Measurements from ENCODE around the gene ATP6AP2.

ATP6AP2 gene

DNA sequence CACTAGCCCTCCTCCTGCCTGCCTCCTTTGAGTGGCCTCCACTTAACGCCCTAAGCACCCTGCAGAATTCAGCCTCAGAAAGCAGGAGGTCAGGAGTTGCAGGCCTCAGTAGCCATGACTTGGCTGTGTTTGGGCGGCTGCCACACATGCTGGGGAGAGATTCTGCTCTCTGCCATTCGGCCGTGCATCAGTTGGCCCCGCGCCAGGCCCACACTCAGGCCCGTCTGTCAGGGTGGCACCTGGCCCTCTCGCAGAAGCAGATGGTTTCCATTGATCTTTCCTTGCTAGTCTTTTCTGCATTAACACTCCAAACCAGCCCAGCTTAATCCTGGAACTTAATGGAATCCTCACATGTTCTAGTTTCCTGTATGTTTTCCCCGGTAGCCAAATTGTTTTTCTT, 30.7 kb upstream of the ATP6AP2 start:
- Histone ChIP-seq H3K9me3 (ENCODE audit: control insufficient read depth, insufficient read depth, low read length) (no peaks in the 10 kb centered on the region), H3K4me3 (ENCODE audit: low read length) (no peak overlapping the region), H3K4me1 (ENCODE audit: control insufficient read depth, low read length) (no peaks in the 10 kb centered on the region), H3K9me2 (replicated peaks; ENCODE audit: control insufficient read depth, low read length) (no peaks in the 10 kb centered on the region), H3K36me3 (ENCODE audit: control insufficient read depth, low read length) (no peaks in the 10 kb centered on the region), H3K27me3 (ENCODE audit: control insufficient read depth, low read length) (no peaks in the 10 kb centered on the region), H3F3A (ENCODE audit: control insufficient read depth, insufficient read depth) (no peaks in the 10 kb centered on the region), H3K4me2 (ENCODE audit: low read length) (no peak overlapping the region), H4K20me1 (ENCODE audit: control insufficient read depth, insufficient read depth, low read depth, low read length) (no peaks in the 10 kb centered on the region), H3K79me2 (ENCODE audit: control insufficient read depth, low read length) (no peaks in the 10 kb centered on the region), H3K27ac (ENCODE audit: low read depth, low read length) (no peak overlapping the region)
- TF ChIP-seq EZH2phosphoT487 (IDR thresholded peaks at IDR 0.05; ENCODE audit: borderline replicate concordance, low read length), result no peak
- no peak for TF ChIP-seq CTCF (IDR thresholded peaks at IDR 0.05; ENCODE audit: low read depth, low read length, poor library complexity, severe bottlenecking)

- Histone ChIP-seq H3K36me3 (ENCODE audit: control insufficient read depth, low read length) (no peaks in the 10 kb centered on the region), H3K9me3 (ENCODE audit: control insufficient read depth, insufficient read depth, low read length) (no peaks in the 10 kb centered on the region), H3K27me3 (ENCODE audit: control insufficient read depth, low read length) (no peaks in the 10 kb centered on the region), H3K79me2 (ENCODE audit: control insufficient read depth, low read length) (no peaks in the 10 kb centered on the region), H3F3A (ENCODE audit: control insufficient read depth, insufficient read depth) (no peaks in the 10 kb centered on the region), H4K20me1 (ENCODE audit: control insufficient read depth, insufficient read depth, low read depth, low read length) (no peaks in the 10 kb centered on the region), H3K4me3 (ENCODE audit: low read length) (no peak overlapping the region), H3K4me1 (ENCODE audit: control insufficient read depth, low read length) (no peaks in the 10 kb centered on the region), H3K9me2 (replicated peaks; ENCODE audit: control insufficient read depth, low read length) (no peaks in the 10 kb centered on the region), H3K4me2 (ENCODE audit: low read length) (no peak overlapping the region), H3K27ac (ENCODE audit: low read depth, low read length) (no peak overlapping the region)
- TF ChIP-seq EZH2phosphoT487 (IDR thresholded peaks at IDR 0.05; ENCODE audit: borderline replicate concordance, low read length) (no peak), CTCF (IDR thresholded peaks at IDR 0.05; ENCODE audit: low read depth, low read length, poor library complexity, severe bottlenecking) (no peak)
These were observed 28.0 kb upstream of the ATP6AP2 start for GRCh38 chrX:40552768-40553167.

DNA sequence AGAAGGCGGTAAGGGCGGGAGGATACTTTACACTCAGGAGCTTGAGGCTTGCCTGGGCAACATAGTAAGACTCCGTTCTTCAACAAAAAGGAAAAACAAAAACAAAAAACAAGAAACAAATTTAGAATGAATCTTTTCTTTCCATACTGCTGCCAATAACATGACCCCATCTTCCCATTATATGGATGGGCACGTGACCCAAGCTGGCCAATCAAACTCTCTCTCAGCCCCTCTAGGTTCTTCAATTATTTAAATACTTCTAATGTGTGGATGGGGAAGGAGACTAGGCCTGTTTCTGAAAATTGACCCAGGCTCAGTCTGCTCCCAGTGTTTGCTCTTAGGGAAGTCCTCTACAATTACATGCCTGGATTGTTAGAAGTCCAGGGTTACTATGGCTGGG, 22.2 kb upstream of the ATP6AP2 start:
- no peaks in the 10 kb centered on the region for H3K9me3 ChIP-seq (ENCODE audit: control insufficient read depth, insufficient read depth, low read length)
- no peaks in the 10 kb centered on the region for H4K20me1 ChIP-seq (ENCODE audit: control insufficient read depth, insufficient read depth, low read depth, low read length)
- no peaks in the 10 kb centered on the region for H3K79me2 ChIP-seq (ENCODE audit: control insufficient read depth, low read length)
- H3F3A ChIP-seq (ENCODE audit: control insufficient read depth, insufficient read depth), result no peaks in the 10 kb centered on the region
- H3K36me3 ChIP-seq (ENCODE audit: control insufficient read depth, low read length), result no peaks in the 10 kb centered on the region
- H3K4me3 ChIP-seq (ENCODE audit: low read length), result no peak overlapping the region
- no peaks in the 10 kb centered on the region for H3K4me1 ChIP-seq (ENCODE audit: control insufficient read depth, low read length)
- H3K27me3 ChIP-seq (ENCODE audit: control insufficient read depth, low read length), result no peaks in the 10 kb centered on the region
- no peak overlapping the region for H3K4me2 ChIP-seq (ENCODE audit: low read length)
- TF ChIP-seq EZH2phosphoT487 (IDR thresholded peaks at IDR 0.05; ENCODE audit: borderline replicate concordance, low read length), result no peak
- no peak overlapping the region for H3K27ac ChIP-seq (ENCODE audit: low read depth, low read length)
- H3K9me2 ChIP-seq (replicated peaks; ENCODE audit: control insufficient read depth, low read length), result no peaks in the 10 kb centered on the region

GRCh38 chrX:40563784-40564183, 17.0 kb upstream of the ATP6AP2 start:
- H3K4me2 ChIP-seq (ENCODE audit: low read length), result no peak overlapping the region
- no peak overlapping the region for H3K27ac ChIP-seq (ENCODE audit: low read depth, low read length)
- no peak overlapping the region for H3K4me3 ChIP-seq (ENCODE audit: low read length)
- no peak for TF ChIP-seq CTCF (IDR thresholded peaks at IDR 0.05; ENCODE audit: low read depth, low read length, poor library complexity, severe bottlenecking)
- no peak for TF ChIP-seq EZH2phosphoT487 (IDR thresholded peaks at IDR 0.05; ENCODE audit: borderline replicate concordance, low read length)
- peaks cover 8% of the 10 kb centered on the region for H3K27me3 ChIP-seq (ENCODE audit: control insufficient read depth, low read length)
- H3K9me2 ChIP-seq (replicated peaks; ENCODE audit: control insufficient read depth, low read length), result no peaks in the 10 kb centered on the region
- no peaks in the 10 kb centered on the region for H3F3A ChIP-seq (ENCODE audit: control insufficient read depth, insufficient read depth)
- H3K9me3 ChIP-seq (ENCODE audit: control insufficient read depth, insufficient read depth, low read length), result no peaks in the 10 kb centered on the region
- no peaks in the 10 kb centered on the region for H3K79me2 ChIP-seq (ENCODE audit: control insufficient read depth, low read length)
- no peaks in the 10 kb centered on the region for H4K20me1 ChIP-seq (ENCODE audit: control insufficient read depth, insufficient read depth, low read depth, low read length)
- H3K36me3 ChIP-seq (ENCODE audit: control insufficient read depth, low read length), result no peaks in the 10 kb centered on the region
- no peaks in the 10 kb centered on the region for H3K4me1 ChIP-seq (ENCODE audit: control insufficient read depth, low read length)
